OCI-LY7 (cell line): ENCODE measurements around the gene SMC6. TPM values are rescaled to one million over a fixed set of nuclear protein-coding genes. Genes with fewer than 3 reads are reported as not detected.

Experiments
- BruUV-seq: library from RNA; stranded (reverse); fragments of 400-500 nt; replicated peaks from 2 replicates; lab custom pipeline; 2021; lab: Mats Ljungman, UMichigan
- CTCF ChIA-PET: fragments of 300-600 bp; sonication (Branson Sonifier 250); formaldehyde crosslinking; loops from one replicate; lab custom pipeline; 2022; ENCODE audit warnings: antibody characterized with exemption; ENCODE audit not compliant: unreplicated experiment; lab: Charles Lee
- POLR2A ChIA-PET: fragments of 300-600 bp; sonication (Branson Sonifier 250); formaldehyde crosslinking; loops from one replicate; lab custom pipeline; 2022; ENCODE audit warnings: antibody characterized with exemption; lab: Charles Lee
- DNase-seq: peaks from one replicate; pipeline ENCODE4 v3.0.0-alpha.2; 2015; ENCODE audit warnings: low spot score
- H2AFZ ChIP-seq: fragments of 200-600 bp; sonication (generic), shearing (Covaris generic); 2 replicates; pipeline ENCODE4 v1.6.1; 2014; ENCODE audit warnings: mild to moderate bottlenecking, antibody characterized with exemption, low read length, moderate library complexity
- H3K27ac ChIP-seq: fragments of 200-600 bp; sonication (generic); 2 replicates; pipeline ENCODE4 v1.5.1; 2014; ENCODE audit warnings: mixed run types, low read depth, mild to moderate bottlenecking, moderate library complexity, low read length, inconsistent platforms; ENCODE audit not compliant: poor library complexity, severe bottlenecking
- H3K36me3 ChIP-seq: fragments of 200-600 bp; sonication (generic); 2 replicates; pipeline ENCODE4 v1.6.1; 2014; ENCODE audit warnings: mild to moderate bottlenecking, antibody characterized with exemption, low read length, moderate library complexity, mixed read lengths; ENCODE audit not compliant: insufficient read depth
- H3K4me1 ChIP-seq: fragments of 200-600 bp; sonication (generic); 2 replicates; pipeline ENCODE4 v1.5.1; 2014; ENCODE audit warnings: mild to moderate bottlenecking, low read length; ENCODE audit not compliant: insufficient read depth, poor library complexity, severe bottlenecking
- H3K4me2 ChIP-seq: fragments of 200-600 bp; sonication (generic); 2 replicates; pipeline ENCODE4 v1.6.1; 2014; ENCODE audit warnings: mild to moderate bottlenecking, low read length
- H3K4me3 ChIP-seq: fragments of 200-600 bp; sonication (generic); 2 replicates; pipeline ENCODE4 v1.5.1; 2014; ENCODE audit warnings: mild to moderate bottlenecking, low read depth, low read length; ENCODE audit not compliant: poor library complexity, severe bottlenecking
- H3K79me2 ChIP-seq: fragments of 200-600 bp; sonication (generic); 2 replicates; pipeline ENCODE4 v1.6.1; 2016; ENCODE audit warnings: low read depth, mild to moderate bottlenecking, low read length, moderate library complexity, mixed read lengths; ENCODE audit not compliant: insufficient read depth
- H3K9me2 ChIP-seq: fragments of 200-600 bp; sonication (generic); 2 replicates; pipeline ENCODE4 v1.6.1; 2016; ENCODE audit warnings: mild to moderate bottlenecking, low read length, mixed read lengths; ENCODE audit not compliant: insufficient read depth
- H3K9me3 ChIP-seq: fragments of 200-600 bp; sonication (generic); 2 replicates; pipeline ENCODE4 v1.6.1; 2014; ENCODE audit warnings: mild to moderate bottlenecking, mixed run types, low read length, mixed read lengths
- H4K20me1 ChIP-seq: fragments of 200-600 bp; sonication (generic); 2 replicates; pipeline ENCODE4 v1.6.1; 2014; ENCODE audit warnings: mild to moderate bottlenecking, antibody characterized with exemption, low read length, moderate library complexity, mixed read lengths; ENCODE audit not compliant: insufficient read depth
- EZH2phosphoT487 ChIP-seq: fragments of 200-600 bp; sonication (generic); IDR thresholded peaks from 2 replicates; pipeline ENCODE4 v1.6.1; 2018; ENCODE audit warnings: low read depth, borderline replicate concordance, mild to moderate bottlenecking, mixed run types, antibody characterized with exemption, low read length, moderate library complexity, mixed read lengths
- intact Hi-C: fragments of 100-400 bp; cut with micrococcal nuclease; formaldehyde crosslinking; loops from one replicate; pipeline ENCODE4 v1.10.0; 2022; ENCODE audit not compliant: unreplicated experiment
- total RNA-seq, 2 experiments: library from RNA; depleted of rRNA in 1 of 2; stranded (reverse); fragments of >200 nt in 1 of 2; shearing (Covaris generic) in 1 of 2; gene quantifications; 2 replicates each; pipeline ENCODE4 v1.2.3, GENCODE V29; 2014 to 2022
- TF ChIP-seq, protein P1 (sequence below): fragments of 200-600 bp; sonication (generic); conservative IDR thresholded peaks from 2 replicates; pipeline ENCODE4 v1.5.1; 2014; ENCODE audit warnings: mild to moderate bottlenecking, antibody characterized with exemption, low read length, moderate library complexity, mixed read lengths

SMC6 gene
- total RNA-seq, 2 experiments from 2014 or later = 37.0 to 62.4 TPM

DNA sequence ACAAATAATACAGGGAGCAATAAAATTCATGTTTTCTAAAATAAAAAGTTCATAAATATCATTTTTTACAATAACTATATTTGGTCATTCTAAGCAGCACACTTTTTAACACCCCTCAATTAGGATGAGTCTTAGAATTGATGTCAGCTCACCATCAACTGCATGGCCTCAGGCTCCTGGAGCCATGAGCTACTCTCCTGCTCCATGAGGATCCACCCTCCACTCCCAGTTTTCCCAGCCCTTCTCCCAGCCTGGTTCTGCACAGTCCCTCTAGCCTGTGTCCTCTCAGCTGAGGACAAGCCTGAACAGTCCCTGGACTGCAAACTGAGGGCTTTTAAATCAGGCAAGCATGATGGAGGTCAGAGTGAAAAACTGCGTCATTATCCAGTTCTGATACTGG lies 89.1 kb downstream of the SMC6 start:
- BruUV-seq = no TSS peak

DNA sequence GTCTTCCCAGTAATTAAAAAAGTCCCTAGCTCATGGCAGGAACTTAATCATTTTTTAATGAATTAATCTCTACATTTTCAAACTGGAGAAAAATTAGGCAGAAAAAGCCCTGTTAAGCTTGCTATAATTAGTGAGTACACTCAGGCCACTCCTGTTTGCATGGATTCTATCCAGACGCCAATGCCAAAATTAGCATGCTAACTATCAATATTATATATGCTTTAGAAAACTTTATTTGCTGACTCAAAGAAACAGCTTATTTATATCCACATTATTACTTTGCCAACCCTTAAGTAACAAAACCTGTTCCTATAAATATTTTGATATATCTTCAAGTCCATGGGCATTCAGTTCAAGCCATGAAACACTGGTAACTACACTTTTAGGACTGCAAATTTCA lies 90.9 kb downstream of the SMC6 start:
- DNase-seq = no peak
- Histone ChIP-seq H2AFZ (no peak overlapping the region), H3K4me3 (no peak overlapping the region), H3K4me2 (no peak overlapping the region), H4K20me1 (no peaks in the 10 kb centered on the region), H3K36me3 (peaks cover 63% of the 10 kb centered on the region), H3K4me1 (no peaks in the 10 kb centered on the region), H3K27ac (no peak overlapping the region), H3K9me3 (no peaks in the 10 kb centered on the region), H3K9me2 (no peaks in the 10 kb centered on the region), H3K79me2 (no peaks in the 10 kb centered on the region)
- BruUV-seq = no TSS peak
- intact Hi-C loops = no loop called here
- CTCF ChIA-PET = no interaction called here
- POLR2A ChIA-PET = interaction anchor here (0.7 to 1.6 kb wide), 3 partner anchors 8 to 585 kb away, joined by 3 to 7 read pairs (median 3); no protein-coding TSS in a partner anchor
- TF ChIP-seq, protein P1, sequence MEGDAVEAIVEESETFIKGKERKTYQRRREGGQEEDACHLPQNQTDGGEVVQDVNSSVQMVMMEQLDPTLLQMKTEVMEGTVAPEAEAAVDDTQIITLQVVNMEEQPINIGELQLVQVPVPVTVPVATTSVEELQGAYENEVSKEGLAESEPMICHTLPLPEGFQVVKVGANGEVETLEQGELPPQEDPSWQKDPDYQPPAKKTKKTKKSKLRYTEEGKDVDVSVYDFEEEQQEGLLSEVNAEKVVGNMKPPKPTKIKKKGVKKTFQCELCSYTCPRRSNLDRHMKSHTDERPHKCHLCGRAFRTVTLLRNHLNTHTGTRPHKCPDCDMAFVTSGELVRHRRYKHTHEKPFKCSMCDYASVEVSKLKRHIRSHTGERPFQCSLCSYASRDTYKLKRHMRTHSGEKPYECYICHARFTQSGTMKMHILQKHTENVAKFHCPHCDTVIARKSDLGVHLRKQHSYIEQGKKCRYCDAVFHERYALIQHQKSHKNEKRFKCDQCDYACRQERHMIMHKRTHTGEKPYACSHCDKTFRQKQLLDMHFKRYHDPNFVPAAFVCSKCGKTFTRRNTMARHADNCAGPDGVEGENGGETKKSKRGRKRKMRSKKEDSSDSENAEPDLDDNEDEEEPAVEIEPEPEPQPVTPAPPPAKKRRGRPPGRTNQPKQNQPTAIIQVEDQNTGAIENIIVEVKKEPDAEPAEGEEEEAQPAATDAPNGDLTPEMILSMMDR = no peak
- no peak for TF ChIP-seq EZH2phosphoT487

More for the DNA sequence above, 89.1 kb downstream of the SMC6 start:
- Histone ChIP-seq H3K36me3 (peaks cover 80% of the 10 kb centered on the region), H3K79me2 (no peaks in the 10 kb centered on the region), H2AFZ (no peak overlapping the region), H3K9me3 (no peaks in the 10 kb centered on the region), H3K4me2 (no peak overlapping the region), H4K20me1 (no peaks in the 10 kb centered on the region), H3K9me2 (no peaks in the 10 kb centered on the region), H3K4me1 (no peaks in the 10 kb centered on the region), H3K27ac (no peak overlapping the region), H3K4me3 (no peak overlapping the region)
- ChIA-PET POLR2A (no interaction called here), CTCF (no interaction called here)
- intact Hi-C loops = no loop called here
- no peak for DNase-seq
- no peak for TF ChIP-seq EZH2phosphoT487
- TF ChIP-seq, protein P1 = no peak

DNA sequence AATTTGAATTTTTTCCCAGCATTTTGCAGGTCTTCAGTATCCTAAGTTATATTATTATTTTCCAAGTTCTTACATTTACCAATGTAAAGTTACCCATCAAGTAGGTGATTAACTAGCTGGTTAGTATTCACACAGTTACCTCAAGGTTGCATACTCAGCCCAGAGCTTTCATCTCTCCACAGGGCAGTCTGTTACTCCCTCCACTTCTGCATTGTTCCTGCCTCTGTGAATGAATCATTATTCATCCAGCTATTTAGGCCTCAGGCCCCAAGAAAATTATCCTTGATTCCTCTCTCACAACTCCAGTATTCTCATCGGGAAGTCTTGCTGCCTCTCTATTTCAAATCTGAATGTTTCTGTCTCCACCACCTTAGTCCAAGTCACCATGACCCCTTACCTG lies 92.2 kb downstream of the SMC6 start:
- TF ChIP-seq, protein P1 = no peak
- TF ChIP-seq EZH2phosphoT487 = no peak
- no peaks in the 10 kb centered on the region for H3K9me3 ChIP-seq
- no peak overlapping the region for H3K27ac ChIP-seq
- H3K4me3 ChIP-seq = no peak overlapping the region
- H3K79me2 ChIP-seq = no peaks in the 10 kb centered on the region
- ChIA-PET CTCF (no interaction called here), POLR2A (interaction anchor here (0.7 to 1.6 kb wide), 3 partner anchors 10 to 180 kb away, joined by 3 to 7 read pairs (median 4); no protein-coding TSS in a partner anchor)
- H3K9me2 ChIP-seq = no peaks in the 10 kb centered on the region
- no peak for DNase-seq
- no peaks in the 10 kb centered on the region for H3K4me1 ChIP-seq
- intact Hi-C loops = no loop called here
- no TSS peak for BruUV-seq
- no peaks in the 10 kb centered on the region for H4K20me1 ChIP-seq
- peaks cover 51% of the 10 kb centered on the region for H3K36me3 ChIP-seq
- H2AFZ ChIP-seq = no peak overlapping the region
- H3K4me2 ChIP-seq = no peak overlapping the region
